Measurements from ENCODE around the gene GAB2. TPM values are rescaled to one million over a fixed set of nuclear protein-coding genes. Genes with fewer than 3 reads are reported as not detected.

Gene GAB2
- total and polyA plus RNA-seq, 2 of the 4 experiments (the other 2 are of a cell fraction) = 3.3 to 5.9 TPM

- Histone ChIP-seq H2AK9ac (replicated peaks; ENCODE audit: low read depth, low read length, poor library complexity) (no peak overlapping the region), H3K9me1 (ENCODE audit: insufficient read depth, low read length) (no peaks in the 10 kb centered on the region), H2BK20ac (ENCODE audit: low read depth, low read length) (no peak overlapping the region), H3K27me3 (ENCODE audit: control insufficient read depth, insufficient read depth, low read length) (no peaks in the 10 kb centered on the region), H3K14ac (replicated peaks; ENCODE audit: low read depth, low read length) (no peak overlapping the region), H3K9ac (ENCODE audit: low read depth, low read length) (no peak overlapping the region), H3K9me3 (ENCODE audit: control insufficient read depth, insufficient read depth, low read length) (no peaks in the 10 kb centered on the region), H3K27ac (ENCODE audit: insufficient read depth, low read length) (no peak overlapping the region), H3K23ac (ENCODE audit: low read depth, low read length) (no peak overlapping the region), H4K8ac (ENCODE audit: low read depth in 2 of 2, low read length in 2 of 2) (no peak overlapping the region), H3K36me3 (ENCODE audit: control insufficient read depth, insufficient read depth, low read length) (no peaks in the 10 kb centered on the region), H2AK5ac (ENCODE audit: low read depth, low read length) (no peak overlapping the region), H4K5ac (ENCODE audit: low read depth, low read length) (no peak overlapping the region), H3K4me3 (ENCODE audit: insufficient read depth, low read depth, low read length) (no peak overlapping the region), H2BK5ac (ENCODE audit: low read depth, low read length, poor library complexity, severe bottlenecking) (no peak overlapping the region), H2BK120ac (ENCODE audit: low read depth, low read length) (no peak overlapping the region), H4K91ac (ENCODE audit: insufficient read depth, low read depth, low read length) (no peak overlapping the region), H3K4ac (ENCODE audit: low read depth, low read length) (no peak overlapping the region), H2BK15ac (ENCODE audit: low read depth, low read length) (no peak overlapping the region), H3K18ac (ENCODE audit: low read depth, low read length) (no peak overlapping the region), H3K56ac (ENCODE audit: extremely low read depth, insufficient read depth, low read length) (no peak overlapping the region), H2AFZ (replicated peaks; ENCODE audit: low read length, poor library complexity) (no peak overlapping the region), H3K4me1 (ENCODE audit: control insufficient read depth, insufficient read depth, low read length) (peaks cover 5% of the 10 kb centered on the region), H4K20me1 (ENCODE audit: insufficient read depth, low read length) (no peaks in the 10 kb centered on the region), H3K4me2 (ENCODE audit: low read depth, low read length) (no peak overlapping the region), H3K79me1 (ENCODE audit: low read depth in 1 of 2, low read length in 2 of 2) (no peaks in the 10 kb centered on the region)
- in situ Hi-C loops (cut with MboI; ENCODE audit: low sequenced_read_pairs) (no loop called here), dilution Hi-C loops (cut with HindIII; ENCODE audit: low sequenced_read_pairs, unreplicated experiment) (no loop called here), intact Hi-C loops (cut with micrococcal nuclease) (no loop called here)
- no peak for DNase-seq
- TF ChIP-seq CHD1 (IDR thresholded peaks at IDR 0.05; ENCODE audit: low read depth, low read length) = no peak
- TF ChIP-seq, protein P1, sequence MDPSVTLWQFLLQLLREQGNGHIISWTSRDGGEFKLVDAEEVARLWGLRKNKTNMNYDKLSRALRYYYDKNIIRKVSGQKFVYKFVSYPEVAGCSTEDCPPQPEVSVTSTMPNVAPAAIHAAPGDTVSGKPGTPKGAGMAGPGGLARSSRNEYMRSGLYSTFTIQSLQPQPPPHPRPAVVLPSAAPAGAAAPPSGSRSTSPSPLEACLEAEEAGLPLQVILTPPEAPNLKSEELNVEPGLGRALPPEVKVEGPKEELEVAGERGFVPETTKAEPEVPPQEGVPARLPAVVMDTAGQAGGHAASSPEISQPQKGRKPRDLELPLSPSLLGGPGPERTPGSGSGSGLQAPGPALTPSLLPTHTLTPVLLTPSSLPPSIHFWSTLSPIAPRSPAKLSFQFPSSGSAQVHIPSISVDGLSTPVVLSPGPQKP (IDR thresholded peaks at IDR 0.05; ENCODE audit: borderline replicate concordance, low read depth, low read length) = no peak
- TF ChIP-seq BHLHE40 (IDR thresholded peaks at IDR 0.05; ENCODE audit: low read depth, low read length) = no peak
- TF ChIP-seq CEBPB (IDR thresholded peaks at IDR 0.05; ENCODE audit: low read depth, low read length) = no peak
- TF ChIP-seq RAD21 (IDR thresholded peaks at IDR 0.05; ENCODE audit: low read length) = no peak
- TF ChIP-seq FOS (IDR thresholded peaks at IDR 0.05; ENCODE audit: low read depth, low read length) = no peak
- no peak for TF ChIP-seq MXI1 (IDR thresholded peaks at IDR 0.05; ENCODE audit: borderline replicate concordance, low read depth, low read length)
- no peak for TF ChIP-seq CTCF (conservative IDR thresholded peaks at IDR 0.05; ENCODE audit: low read depth, low read length)
- TF ChIP-seq RCOR1 (IDR thresholded peaks at IDR 0.05; ENCODE audit: insufficient replicate concordance, low read length) = no peak
- no TSS peak for BruUV-seq (replicated peaks)
- ChIA-PET POLR2A (ENCODE audit: unreplicated experiment) (no interaction called here), CTCF (interaction anchor here (1.8 kb wide), 1 partner anchor 9 kb away, joined by 7 read pairs; no protein-coding TSS in a partner anchor)
- ATAC-seq (ENCODE audit: low read depth) = no peak
Measured at GRCh38 chr11:78428266-78428636, 10.6 kb upstream of the GAB2 start.

Data from IMR-90 (cell line).